Measurements from ENCODE around the gene RAC3.

- TF ChIP-seq CTCF (IDR thresholded peaks at IDR 0.05; ENCODE audit: borderline replicate concordance, extremely low read depth, low read length, poor library complexity, severe bottlenecking) (no peak), EZH2 (IDR thresholded peaks at IDR 0.05; ENCODE audit: borderline replicate concordance, low read depth, low read length, severe bottlenecking) (no peak)
Measured at GRCh38 chr17:82009413-82009812, 22.1 kb upstream of the RAC3 start.

Data from DND-41 (cell line).